Neural cell (in vitro differentiated cells): Measurements from ENCODE around the gene HELZ2. TPM values are rescaled to one million over a fixed set of nuclear protein-coding genes. Genes with fewer than 3 reads are reported as not detected.

ENCODE experiments used
- H2AFZ ChIP-seq: fragments of 200-600, 300-800 bp; sonication (generic), shearing (Covaris generic); 2 replicates; pipeline ENCODE4 v1.6.0; 2014; ENCODE audit warnings: low read depth, mild to moderate bottlenecking, antibody characterized with exemption, low read length, moderate library complexity
- H3F3A ChIP-seq: fragments of 200-600 bp; shearing (Covaris generic); 2 replicates; pipeline ENCODE4 v1.6.1; 2016; ENCODE audit warnings: mild to moderate bottlenecking, moderate library complexity, mixed read lengths, antibody characterized with exemption, low read length; ENCODE audit not compliant: insufficient read depth, poor library complexity, severe bottlenecking
- H3K27ac ChIP-seq: fragments of 200-600, 300-800 bp; sonication (generic), shearing (Covaris generic); 2 replicates; pipeline ENCODE4 v1.5.1; 2014; ENCODE audit warnings: mild to moderate bottlenecking, low read length, moderate library complexity
- H3K27me3 ChIP-seq: fragments of 300-800, 200-600 bp; sonication (generic), shearing (Covaris generic); 2 replicates; pipeline ENCODE4 v1.6.0; 2014; ENCODE audit warnings: mild to moderate bottlenecking, low read depth, low read length, moderate library complexity; ENCODE audit not compliant: insufficient read depth
- H3K36me3 ChIP-seq: fragments of 300-800, 200-600 bp; sonication (generic), shearing (Covaris generic); 2 replicates; pipeline ENCODE4 v1.5.1; 2014; ENCODE audit warnings: mild to moderate bottlenecking, antibody characterized with exemption, low read length, moderate library complexity; ENCODE audit not compliant: insufficient read depth
- H3K4me2 ChIP-seq: fragments of 300-800, 200-600 bp; sonication (generic), shearing (Covaris generic); 2 replicates; pipeline ENCODE4 v1.6.0; 2014; ENCODE audit warnings: mild to moderate bottlenecking, low read length
- H3K4me3 ChIP-seq: fragments of 300-800, 200-600 bp; sonication (generic), shearing (Covaris generic); 2 replicates; pipeline ENCODE4 v1.5.1; 2014; ENCODE audit warnings: mild to moderate bottlenecking, low read length, moderate library complexity
- H3K79me2 ChIP-seq: fragments of 200-600 bp; shearing (Covaris generic); replicated peaks from 2 replicates; pipeline ENCODE4 v1.6.0; 2014; ENCODE audit warnings: mild to moderate bottlenecking, low read length, moderate library complexity; ENCODE audit not compliant: insufficient read depth
- H3K9ac ChIP-seq: fragments of 300-800, 200-600 bp; sonication (generic), shearing (Covaris generic); 2 replicates; pipeline ENCODE4 v1.6.1; 2016; ENCODE audit warnings: mild to moderate bottlenecking, low read length, mixed read lengths
- H3K9me2 ChIP-seq: fragments of 200-600 bp; shearing (Covaris generic); 2 replicates; pipeline ENCODE4 v1.6.1; 2016; ENCODE audit warnings: mild to moderate bottlenecking, low read length, mixed read lengths; ENCODE audit not compliant: insufficient read depth
- H3K9me3 ChIP-seq: fragments of 200-600, 300-800 bp; sonication (generic), shearing (Covaris generic); 2 replicates; pipeline ENCODE4 v1.6.1; 2016; ENCODE audit warnings: mild to moderate bottlenecking, mixed run types, low read length, moderate library complexity, mixed read lengths
- H4K20me1 ChIP-seq: fragments of 200-600 bp; shearing (Covaris generic); 2 replicates; pipeline ENCODE4 v1.6.1; 2016; ENCODE audit warnings: mild to moderate bottlenecking, mixed run types; ENCODE audit not compliant: insufficient read depth
- EP300 ChIP-seq: fragments of 450-650 bp; conservative IDR thresholded peaks from 2 replicates; pipeline ENCODE4 v1.6.1; 2014; ENCODE audit warnings: antibody characterized with exemption, mild to moderate bottlenecking, moderate library complexity; ENCODE audit not compliant: poor library complexity, severe bottlenecking
- EZH2 ChIP-seq: fragments of 200-600, 300-800 bp; shearing (Covaris generic), sonication (generic); IDR thresholded peaks from 2 replicates; pipeline ENCODE4 v1.6.1; 2014; ENCODE audit warnings: antibody characterized with exemption, low read length, borderline replicate concordance, mild to moderate bottlenecking; ENCODE audit not compliant: insufficient read depth, poor library complexity, severe bottlenecking
- MXI1 ChIP-seq: fragments of 450-650 bp; conservative IDR thresholded peaks from 2 replicates; pipeline ENCODE4 v1.6.1; 2014; ENCODE audit warnings: antibody characterized with exemption, mild to moderate bottlenecking; ENCODE audit not compliant: poor library complexity, severe bottlenecking
- POLR2AphosphoS5 ChIP-seq: IDR thresholded peaks from 2 replicates; pipeline ENCODE4 v1.6.1; 2012
- RAD21 ChIP-seq: fragments of 450-650 bp; conservative IDR thresholded peaks from 2 replicates; pipeline ENCODE4 v1.6.1; 2014; ENCODE audit warnings: antibody characterized with exemption, mild to moderate bottlenecking, moderate library complexity
- SMC3 ChIP-seq: fragments of 450-650 bp; conservative IDR thresholded peaks from 2 replicates; pipeline ENCODE4 v1.6.1; 2014; ENCODE audit warnings: antibody characterized with exemption, mild to moderate bottlenecking, moderate library complexity; ENCODE audit not compliant: poor library complexity
- TAF1 ChIP-seq: IDR thresholded peaks from 2 replicates; pipeline ENCODE4 v1.6.1; 2012; ENCODE audit warnings: low read depth
- polyA plus RNA-seq: library from polyadenylated mRNA; depleted of rRNA; stranded (reverse); fragments of >200 nt; gene quantifications from 2 replicates; pipeline ENCODE4 v1.2.3, GENCODE V29; 2014
- TF ChIP-seq, protein P1 (sequence below): IDR thresholded peaks from 2 replicates; pipeline ENCODE4 v1.6.1; 2012; ENCODE audit warnings: borderline replicate concordance
- TF ChIP-seq, protein P2 (sequence below): fragments of 450-650 bp; IDR thresholded peaks from 2 replicates; pipeline ENCODE4 v1.5.1; 2014; ENCODE audit warnings: antibody characterized with exemption, mild to moderate bottlenecking, moderate library complexity; ENCODE audit not compliant: poor library complexity, severe bottlenecking

HELZ2 gene
- polyA plus RNA-seq, 1 donor from 2014 or later: 1.3 TPM

DNA sequence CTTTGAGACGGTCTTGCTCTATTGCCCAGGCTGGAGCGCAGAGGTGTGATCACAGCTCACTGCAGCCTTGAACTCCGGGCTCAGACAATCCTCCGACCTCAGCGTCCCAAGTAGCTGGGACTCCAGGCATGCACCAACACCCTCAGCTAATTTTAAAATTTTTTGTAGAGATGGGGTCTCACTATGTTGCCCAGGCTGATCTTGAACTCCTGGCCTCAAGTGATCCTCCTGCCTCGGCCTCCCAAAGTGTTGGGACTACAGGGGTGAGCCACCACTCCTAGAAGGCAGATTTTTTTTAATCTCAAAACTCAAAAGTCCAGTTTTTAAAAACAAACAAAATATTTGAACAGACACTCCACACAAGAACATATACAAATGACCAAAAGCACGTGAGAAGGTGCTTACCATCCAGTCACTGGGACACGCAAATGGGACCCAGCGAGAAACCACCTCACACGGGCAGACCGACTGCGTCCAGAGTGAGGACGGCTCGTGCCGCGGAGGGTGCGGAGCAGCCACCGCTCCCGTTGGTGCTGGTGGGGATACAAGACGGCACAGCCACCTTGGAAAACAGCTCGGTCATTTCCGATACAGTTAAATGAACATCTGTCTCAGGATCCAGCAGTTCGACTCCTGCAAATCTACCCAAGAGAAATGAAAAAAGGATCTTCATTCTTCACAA is 8.5 kb upstream of the HELZ2 start:
- Histone ChIP-seq H3K9me3 (no peaks in the 10 kb centered on the region), H3K9ac (no peak overlapping the region), H2AFZ (no peak overlapping the region), H3K27ac (no peak overlapping the region), H3K36me3 (no peaks in the 10 kb centered on the region), H4K20me1 (no peaks in the 10 kb centered on the region), H3K79me2 (no peaks in the 10 kb centered on the region), H3F3A (no peaks in the 10 kb centered on the region), H3K9me2 (no peaks in the 10 kb centered on the region), H3K4me2 (no peak overlapping the region), H3K4me3 (no peak overlapping the region), H3K27me3 (no peaks in the 10 kb centered on the region)
- TF ChIP-seq POLR2AphosphoS5 (no peak), SMC3 (no peak), EZH2 (no peak), EP300 (no peak), RAD21 (no peak), MXI1 (no peak), TAF1 (no peak)
- TF ChIP-seq, protein P1, sequence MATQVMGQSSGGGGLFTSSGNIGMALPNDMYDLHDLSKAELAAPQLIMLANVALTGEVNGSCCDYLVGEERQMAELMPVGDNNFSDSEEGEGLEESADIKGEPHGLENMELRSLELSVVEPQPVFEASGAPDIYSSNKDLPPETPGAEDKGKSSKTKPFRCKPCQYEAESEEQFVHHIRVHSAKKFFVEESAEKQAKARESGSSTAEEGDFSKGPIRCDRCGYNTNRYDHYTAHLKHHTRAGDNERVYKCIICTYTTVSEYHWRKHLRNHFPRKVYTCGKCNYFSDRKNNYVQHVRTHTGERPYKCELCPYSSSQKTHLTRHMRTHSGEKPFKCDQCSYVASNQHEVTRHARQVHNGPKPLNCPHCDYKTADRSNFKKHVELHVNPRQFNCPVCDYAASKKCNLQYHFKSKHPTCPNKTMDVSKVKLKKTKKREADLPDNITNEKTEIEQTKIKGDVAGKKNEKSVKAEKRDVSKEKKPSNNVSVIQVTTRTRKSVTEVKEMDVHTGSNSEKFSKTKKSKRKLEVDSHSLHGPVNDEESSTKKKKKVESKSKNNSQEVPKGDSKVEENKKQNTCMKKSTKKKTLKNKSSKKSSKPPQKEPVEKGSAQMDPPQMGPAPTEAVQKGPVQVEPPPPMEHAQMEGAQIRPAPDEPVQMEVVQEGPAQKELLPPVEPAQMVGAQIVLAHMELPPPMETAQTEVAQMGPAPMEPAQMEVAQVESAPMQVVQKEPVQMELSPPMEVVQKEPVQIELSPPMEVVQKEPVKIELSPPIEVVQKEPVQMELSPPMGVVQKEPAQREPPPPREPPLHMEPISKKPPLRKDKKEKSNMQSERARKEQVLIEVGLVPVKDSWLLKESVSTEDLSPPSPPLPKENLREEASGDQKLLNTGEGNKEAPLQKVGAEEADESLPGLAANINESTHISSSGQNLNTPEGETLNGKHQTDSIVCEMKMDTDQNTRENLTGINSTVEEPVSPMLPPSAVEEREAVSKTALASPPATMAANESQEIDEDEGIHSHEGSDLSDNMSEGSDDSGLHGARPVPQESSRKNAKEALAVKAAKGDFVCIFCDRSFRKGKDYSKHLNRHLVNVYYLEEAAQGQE: no peak
- TF ChIP-seq, protein P2, sequence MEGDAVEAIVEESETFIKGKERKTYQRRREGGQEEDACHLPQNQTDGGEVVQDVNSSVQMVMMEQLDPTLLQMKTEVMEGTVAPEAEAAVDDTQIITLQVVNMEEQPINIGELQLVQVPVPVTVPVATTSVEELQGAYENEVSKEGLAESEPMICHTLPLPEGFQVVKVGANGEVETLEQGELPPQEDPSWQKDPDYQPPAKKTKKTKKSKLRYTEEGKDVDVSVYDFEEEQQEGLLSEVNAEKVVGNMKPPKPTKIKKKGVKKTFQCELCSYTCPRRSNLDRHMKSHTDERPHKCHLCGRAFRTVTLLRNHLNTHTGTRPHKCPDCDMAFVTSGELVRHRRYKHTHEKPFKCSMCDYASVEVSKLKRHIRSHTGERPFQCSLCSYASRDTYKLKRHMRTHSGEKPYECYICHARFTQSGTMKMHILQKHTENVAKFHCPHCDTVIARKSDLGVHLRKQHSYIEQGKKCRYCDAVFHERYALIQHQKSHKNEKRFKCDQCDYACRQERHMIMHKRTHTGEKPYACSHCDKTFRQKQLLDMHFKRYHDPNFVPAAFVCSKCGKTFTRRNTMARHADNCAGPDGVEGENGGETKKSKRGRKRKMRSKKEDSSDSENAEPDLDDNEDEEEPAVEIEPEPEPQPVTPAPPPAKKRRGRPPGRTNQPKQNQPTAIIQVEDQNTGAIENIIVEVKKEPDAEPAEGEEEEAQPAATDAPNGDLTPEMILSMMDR: no peak

DNA sequence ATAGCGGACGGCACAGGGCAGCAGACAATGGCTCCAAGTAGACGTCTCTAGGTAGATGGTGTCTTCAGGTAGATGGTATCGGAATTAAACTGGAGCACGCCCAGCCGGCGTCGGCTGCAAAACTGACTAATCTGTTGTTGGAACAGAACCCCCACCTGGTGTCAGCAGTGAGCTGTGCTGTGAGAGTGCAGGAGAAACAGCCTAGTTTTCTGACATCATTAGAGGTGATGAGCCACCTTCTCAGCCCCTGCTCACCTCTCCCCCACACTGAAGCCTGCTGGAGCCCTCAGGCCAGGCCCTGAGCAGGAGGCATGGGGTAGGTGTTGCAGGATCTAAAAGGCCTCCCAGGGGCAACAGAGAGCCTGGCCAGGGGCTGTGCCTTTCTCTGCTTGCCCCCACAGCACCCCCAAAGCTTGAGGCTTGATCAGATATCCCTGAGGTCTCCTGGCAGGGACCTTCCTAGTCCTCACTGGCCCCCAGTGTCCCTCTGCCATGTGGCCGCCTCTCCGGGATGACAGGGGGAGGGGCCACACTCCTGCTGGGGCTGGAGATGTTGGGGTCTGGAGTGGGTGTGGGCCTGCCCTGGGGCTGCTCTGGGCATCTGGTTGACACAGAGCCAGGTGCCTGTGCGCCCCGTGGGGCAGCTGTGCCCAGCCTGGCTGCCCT is 6.9 kb upstream of the HELZ2 start:
- Histone ChIP-seq H3F3A (no peaks in the 10 kb centered on the region), H3K9ac (no peak overlapping the region), H4K20me1 (no peaks in the 10 kb centered on the region), H3K4me3 (no peak overlapping the region), H3K9me3 (no peaks in the 10 kb centered on the region), H3K27ac (no peak overlapping the region), H3K9me2 (no peaks in the 10 kb centered on the region), H3K27me3 (no peaks in the 10 kb centered on the region), H3K79me2 (no peaks in the 10 kb centered on the region), H3K4me2 (no peak overlapping the region), H3K36me3 (no peaks in the 10 kb centered on the region), H2AFZ (no peak overlapping the region)
- TF ChIP-seq, protein P1: no peak
- TF ChIP-seq MXI1 (no peak), RAD21 (peak; percentile 62), SMC3 (peak; percentile 58)
- TF ChIP-seq, protein P2: peak; percentile 57
